ENCODE data around the gene ING5. TPM values are rescaled to one million over a fixed set of nuclear protein-coding genes. Genes with fewer than 3 reads are reported as not detected.

Gene ING5
- total RNA-seq, 1 experiment from 2014 or later: 32.1 TPM

- DNase-seq (no peak), ATAC-seq (no peak)
- Histone ChIP-seq H2AFZ (ENCODE audit: low read length) (no peak overlapping the region), H3K4me2 (ENCODE audit: low read length) (no peak overlapping the region), H3K36me3 (ENCODE audit: low read depth, low read length) (peaks cover 29% of the 10 kb centered on the region), H3K4me3 (ENCODE audit: low read length) (no peak overlapping the region), H3K9me3 (ENCODE audit: low read length) (no peaks in the 10 kb centered on the region), H3K27ac (ENCODE audit: low read length) (no peak overlapping the region), H3F3A (ENCODE audit: low read length, unreplicated experiment) (no peaks in the 10 kb centered on the region), H3K4me1 (ENCODE audit: insufficient read depth, low read length) (no peaks in the 10 kb centered on the region), H3K79me2 (ENCODE audit: low read length) (peaks cover 3% of the 10 kb centered on the region; the same call in 1 of the 2 replicates), H3K9me2 (replicated peaks; ENCODE audit: low read length) (no peaks in the 10 kb centered on the region), H4K20me1 (ENCODE audit: low read length) (no peaks in the 10 kb centered on the region), H3K27me3 (ENCODE audit: low read length) (no peaks in the 10 kb centered on the region), H3K9ac (ENCODE audit: low read length) (no peak overlapping the region)
- no peak for TF ChIP-seq CTCF (conservative IDR thresholded peaks at IDR 0.05; ENCODE audit: low read depth, low read length)
- no peak for TF ChIP-seq EZH2phosphoT487 (IDR thresholded peaks at IDR 0.05; ENCODE audit: borderline replicate concordance, low read length)
- TF ChIP-seq EZH2 (IDR thresholded peaks at IDR 0.05; ENCODE audit: low read length, unreplicated experiment): no peak
- POLR2A ChIA-PET (ENCODE audit: unreplicated experiment): no interaction called here
- BruUV-seq (replicated peaks): no TSS peak
- intact Hi-C loops (cut with micrococcal nuclease): no loop called here
- CTCF ChIA-PET: no interaction called here
These were observed 46.2 kb upstream of the ING5 start for GRCh38 chr2:241655516-241656189.

DNA sequence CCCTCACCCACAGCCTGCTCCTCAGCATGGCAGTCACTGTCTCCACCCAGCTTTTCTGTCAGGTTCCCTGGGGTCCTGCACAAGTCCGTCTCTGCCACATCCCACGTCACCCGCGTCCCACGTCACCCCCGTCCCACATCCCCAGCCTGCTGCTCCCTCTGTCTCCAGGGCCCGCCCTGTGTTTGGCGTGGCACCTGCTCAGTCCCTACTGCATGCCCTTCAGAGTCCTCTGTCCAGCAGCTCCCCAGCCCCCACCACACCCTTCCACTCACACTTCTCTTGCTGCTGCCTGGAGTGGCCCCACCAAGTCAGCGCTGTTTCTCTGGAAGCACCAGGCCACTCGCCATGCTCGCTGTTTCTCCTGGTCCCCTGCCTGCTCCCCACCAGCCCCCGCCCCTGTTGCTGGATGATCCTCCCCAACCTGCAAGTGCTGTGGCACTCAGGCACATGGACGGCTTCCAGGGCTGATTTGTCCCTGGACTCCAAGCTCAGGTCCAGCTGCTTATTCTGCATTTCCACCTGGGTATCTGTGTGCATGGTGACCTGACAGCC, 45.6 kb upstream of the ING5 start:
- Histone ChIP-seq H3K27me3 (ENCODE audit: low read length) (no peaks in the 10 kb centered on the region), H3K4me3 (ENCODE audit: low read length) (no peak overlapping the region), H3K27ac (ENCODE audit: low read length) (no peak overlapping the region), H3K9me3 (ENCODE audit: low read length) (no peaks in the 10 kb centered on the region), H4K20me1 (ENCODE audit: low read length) (no peaks in the 10 kb centered on the region), H3K36me3 (ENCODE audit: low read depth, low read length) (peaks cover 26% of the 10 kb centered on the region), H3K9me2 (replicated peaks; ENCODE audit: low read length) (no peaks in the 10 kb centered on the region), H3K4me1 (ENCODE audit: insufficient read depth, low read length) (no peaks in the 10 kb centered on the region), H3K79me2 (ENCODE audit: low read length) (no peaks in the 10 kb centered on the region), H2AFZ (ENCODE audit: low read length) (no peak overlapping the region), H3K9ac (ENCODE audit: low read length) (no peak overlapping the region), H3K4me2 (ENCODE audit: low read length) (no peak overlapping the region), H3F3A (ENCODE audit: low read length, unreplicated experiment) (no peaks in the 10 kb centered on the region)
- no TSS peak for BruUV-seq (replicated peaks)
- DNase-seq: no peak
- POLR2A ChIA-PET (ENCODE audit: unreplicated experiment): no interaction called here
- no peak for TF ChIP-seq EZH2 (IDR thresholded peaks at IDR 0.05; ENCODE audit: low read length, unreplicated experiment)
- TF ChIP-seq EZH2phosphoT487 (IDR thresholded peaks at IDR 0.05; ENCODE audit: borderline replicate concordance, low read length): no peak
- CTCF ChIA-PET: no interaction called here
- intact Hi-C loops (cut with micrococcal nuclease): no loop called here
- no peak for ATAC-seq

- no peak for TF ChIP-seq EZH2 (IDR thresholded peaks at IDR 0.05; ENCODE audit: low read length, unreplicated experiment)
- no peak for TF ChIP-seq EZH2phosphoT487 (IDR thresholded peaks at IDR 0.05; ENCODE audit: borderline replicate concordance, low read length)
- no peak for TF ChIP-seq CTCF (conservative IDR thresholded peaks at IDR 0.05; ENCODE audit: low read depth, low read length)
- Histone ChIP-seq H2AFZ (ENCODE audit: low read length) (no peak overlapping the region), H3K36me3 (ENCODE audit: low read depth, low read length) (peaks cover 21% of the 10 kb centered on the region), H3K79me2 (ENCODE audit: low read length) (no peaks in the 10 kb centered on the region), H3K4me3 (ENCODE audit: low read length) (no peak overlapping the region), H4K20me1 (ENCODE audit: low read length) (no peaks in the 10 kb centered on the region), H3K9ac (ENCODE audit: low read length) (no peak overlapping the region), H3K9me2 (replicated peaks; ENCODE audit: low read length) (no peaks in the 10 kb centered on the region), H3K4me1 (ENCODE audit: insufficient read depth, low read length) (no peaks in the 10 kb centered on the region), H3K27me3 (ENCODE audit: low read length) (no peaks in the 10 kb centered on the region), H3K27ac (ENCODE audit: low read length) (no peak overlapping the region), H3K9me3 (ENCODE audit: low read length) (no peaks in the 10 kb centered on the region), H3F3A (ENCODE audit: low read length, unreplicated experiment) (no peaks in the 10 kb centered on the region), H3K4me2 (ENCODE audit: low read length) (no peak overlapping the region)
- DNase-seq (no peak), ATAC-seq (no peak)
- CTCF ChIA-PET: no interaction called here
- intact Hi-C loops (cut with micrococcal nuclease): no loop called here
- BruUV-seq (replicated peaks): no TSS peak
- POLR2A ChIA-PET (ENCODE audit: unreplicated experiment): no interaction called here
These were observed 44.0 kb upstream of the ING5 start for GRCh38 chr2:241657786-241658254.

All from PC-3 (cell line).